Activated naive CD4-positive, alpha-beta T cell treated with anti-CD3 and anti-CD28 coated beads, Interleukin-2, amount 50 U/mL, for 72 hours (primary cell): ENCODE measurements around the gene NTMT2. TPM values are rescaled to one million over a fixed set of nuclear protein-coding genes. Genes with fewer than 3 reads are reported as not detected.
"Not testable (repeated sequence)": the region's sequence is repeated elsewhere in the genome, so short reads cannot be mapped to it uniquely, and the experiment has no call there.

Experiments used
- ATAC-seq, 2 donors: fragments of 150-1000 bp; cut with Tn5 transposase; 2 replicates each; pipeline ENCODE4 v1.10.0; 2021; ENCODE audit warnings: mild to moderate bottlenecking in 2 of 2, moderate library complexity in 2 of 2
- DNase-seq, 2 donors: peaks; one replicate each; pipeline ENCODE4 v3.0.0; 2021 to 2022; ENCODE audit warnings: low spot score in 2 of 2
- H3K27ac Mint-ChIP-seq, 2 donors: one replicate each; pipeline ENCODE4 v1.8.0; 2022; ENCODE audit warnings: mild to moderate bottlenecking in 2 of 2, mixed read lengths in 2 of 2
- H3K36me3 Mint-ChIP-seq, 2 donors: one replicate each; pipeline ENCODE4 v1.8.0; 2022; ENCODE audit warnings: mixed read lengths in 2 of 2
- H3K9me3 Mint-ChIP-seq, 2 donors: one replicate each; pipeline ENCODE4 v1.8.0; 2022; ENCODE audit warnings: mixed read lengths in 2 of 2
- total RNA-seq, 2 donors: library from RNA; stranded (reverse); gene quantifications; one replicate each; pipeline ENCODE4 v1.2.3, GENCODE V29; 2022

The NTMT2 gene
- total RNA-seq, 2 donors from 2014 or later, result not detected

GRCh38 chr1:170149241-170149640, 3.5 kb downstream of the NTMT2 start:
- DNase-seq (no peak), ATAC-seq (no peak)
- H3K36me3 Mint-ChIP-seq, result peaks cover 10 to 17% of the 10 kb centered on the region in 2 donors
- H3K27ac Mint-ChIP-seq, result no peak overlapping the region
- peaks cover 14 to 20% of the 10 kb centered on the region in 2 donors for H3K9me3 Mint-ChIP-seq

GRCh38 chr1:170150016-170150415, 4.3 kb downstream of the NTMT2 start:
- peaks cover 12 to 13% of the 10 kb centered on the region in 2 donors for H3K9me3 Mint-ChIP-seq
- DNase-seq (no peak), ATAC-seq (no peak)
- no peak overlapping the region for H3K27ac Mint-ChIP-seq
- H3K36me3 Mint-ChIP-seq, result peaks cover 2 to 9% of the 10 kb centered on the region in 2 donors

GRCh38 chr1:170150921-170151320, 5.2 kb downstream of the NTMT2 start:
- no peak for ATAC-seq
- Mint-ChIP-seq H3K9me3 (peaks cover 12 to 13% of the 10 kb centered on the region in 2 donors), H3K27ac (no peak overlapping the region), H3K36me3 (peaks cover 0 to 9% of the 10 kb centered on the region in 2 donors)
- no peak for DNase-seq

- no peak for DNase-seq
- Mint-ChIP-seq H3K36me3 (peaks cover 0 to 9% of the 10 kb centered on the region in 2 donors), H3K27ac (no peak overlapping the region), H3K9me3 (peaks cover 12 to 13% of the 10 kb centered on the region in 2 donors)
- no peak for ATAC-seq
Measured at GRCh38 chr1:170153417-170153816, 7.7 kb downstream of the NTMT2 start.

- ATAC-seq (no peak), DNase-seq (no peak)
- peaks cover 12 to 13% of the 10 kb centered on the region in 2 donors for H3K9me3 Mint-ChIP-seq
- no peak overlapping the region for H3K27ac Mint-ChIP-seq
- H3K36me3 Mint-ChIP-seq, result peaks cover 0 to 9% of the 10 kb centered on the region in 2 donors
Measured at GRCh38 chr1:170155055-170155454, 9.3 kb downstream of the NTMT2 start.

GRCh38 chr1:170156594-170156993, 10.8 kb downstream of the NTMT2 start:
- Mint-ChIP-seq H3K9me3 (peaks cover 12 to 13% of the 10 kb centered on the region in 2 donors), H3K36me3 (peaks cover 0 to 9% of the 10 kb centered on the region in 2 donors), H3K27ac (no peak overlapping the region)
- DNase-seq (no peak), ATAC-seq (no peak)

GRCh38 chr1:170157820-170158219, 12.1 kb downstream of the NTMT2 start:
- DNase-seq, result no peak
- Mint-ChIP-seq H3K27ac (no peak overlapping the region), H3K9me3 (peaks cover 12 to 13% of the 10 kb centered on the region in 2 donors), H3K36me3 (peaks cover 0 to 8% of the 10 kb centered on the region in 2 donors)
- no peak for ATAC-seq

GRCh38 chr1:170162459-170163246, 16.9 kb downstream of the NTMT2 start:
- ATAC-seq, result no peak
- H3K36me3 Mint-ChIP-seq, result no peaks in the 10 kb centered on the region
- no peaks in the 10 kb centered on the region for H3K9me3 Mint-ChIP-seq

GRCh38 chr1:170164103-170164763, 18.5 kb downstream of the NTMT2 start:
- no peaks in the 10 kb centered on the region for H3K36me3 Mint-ChIP-seq
- no peak overlapping the region for H3K27ac Mint-ChIP-seq
- ATAC-seq, result peak in 1 of 2 donors; percentile 40
- DNase-seq, result no peak
- no peaks in the 10 kb centered on the region for H3K9me3 Mint-ChIP-seq

More at GRCh38 chr1:170162459-170163246, 16.9 kb downstream of the NTMT2 start:
- no peak for DNase-seq
- no peak overlapping the region for H3K27ac Mint-ChIP-seq

GRCh38 chr1:170166518-170167180, 20.9 kb downstream of the NTMT2 start:
- ATAC-seq, result no peak

GRCh38 chr1:170168265-170168664, 22.5 kb downstream of the NTMT2 start:
- no peak overlapping the region for H3K27ac Mint-ChIP-seq
- no peak for ATAC-seq

More at GRCh38 chr1:170166518-170167180, 20.9 kb downstream of the NTMT2 start:
- no peak for DNase-seq
- H3K27ac Mint-ChIP-seq, result no peak overlapping the region
- H3K36me3 Mint-ChIP-seq, result no peaks in the 10 kb centered on the region
- H3K9me3 Mint-ChIP-seq, result peaks cover 4 to 8% of the 10 kb centered on the region in 2 donors

GRCh38 chr1:170170513-170170912, 24.8 kb downstream of the NTMT2 start:
- ATAC-seq, H3K36me3 Mint-ChIP-seq, DNase-seq, H3K27ac Mint-ChIP-seq: not testable (repeated sequence)
- peaks cover 9 to 12% of the 10 kb centered on the region in 2 donors for H3K9me3 Mint-ChIP-seq

More at GRCh38 chr1:170168265-170168664, 22.5 kb downstream of the NTMT2 start:
- DNase-seq, result no peak
- H3K9me3 Mint-ChIP-seq, result peaks cover 9 to 12% of the 10 kb centered on the region in 2 donors
- peaks cover 4% of the 10 kb centered on the region in 2 donors for H3K36me3 Mint-ChIP-seq

GRCh38 chr1:170174395-170174794, 28.6 kb downstream of the NTMT2 start:
- H3K27ac Mint-ChIP-seq, result no peak overlapping the region
- no peak for DNase-seq
- peaks cover 9 to 20% of the 10 kb centered on the region in 2 donors for H3K9me3 Mint-ChIP-seq
- no peak for ATAC-seq
- H3K36me3 Mint-ChIP-seq, result peaks cover 4% of the 10 kb centered on the region in 2 donors

GRCh38 chr1:170175041-170175440, 29.3 kb downstream of the NTMT2 start:
- DNase-seq, result no peak
- no peak for ATAC-seq
- H3K27ac Mint-ChIP-seq, result no peak overlapping the region
- H3K9me3 Mint-ChIP-seq, result peaks cover 9 to 20% of the 10 kb centered on the region in 2 donors
- H3K36me3 Mint-ChIP-seq, result peaks cover 4% of the 10 kb centered on the region in 2 donors

GRCh38 chr1:170175484-170175883, 29.7 kb downstream of the NTMT2 start:
- Mint-ChIP-seq H3K27ac (no peak overlapping the region), H3K9me3 (peaks cover 7 to 16% of the 10 kb centered on the region in 2 donors), H3K36me3 (peaks cover 4% of the 10 kb centered on the region in 2 donors)
- ATAC-seq, result no peak
- no peak for DNase-seq

GRCh38 chr1:170176772-170177171, 31.0 kb downstream of the NTMT2 start:
- ATAC-seq (peak in 1 of 2 donors; percentile 56), DNase-seq (no peak)
- Mint-ChIP-seq H3K36me3 (peaks cover 4% of the 10 kb centered on the region in 2 donors), H3K9me3 (peaks cover 5 to 12% of the 10 kb centered on the region in 2 donors), H3K27ac (no peak overlapping the region)

- Mint-ChIP-seq H3K9me3 (peaks cover 0 to 3% of the 10 kb centered on the region in 2 donors), H3K27ac (no peak overlapping the region), H3K36me3 (no peaks in the 10 kb centered on the region)
- DNase-seq, result no peak
- ATAC-seq, result no peak
Measured at GRCh38 chr1:170182442-170182841, 36.7 kb downstream of the NTMT2 start.
